Measurements from ENCODE around the gene MYH11.
A peak's percentile ranks its signal among the peaks of the same experiment; 100 is the strongest.

The MYH11 gene

DNA sequence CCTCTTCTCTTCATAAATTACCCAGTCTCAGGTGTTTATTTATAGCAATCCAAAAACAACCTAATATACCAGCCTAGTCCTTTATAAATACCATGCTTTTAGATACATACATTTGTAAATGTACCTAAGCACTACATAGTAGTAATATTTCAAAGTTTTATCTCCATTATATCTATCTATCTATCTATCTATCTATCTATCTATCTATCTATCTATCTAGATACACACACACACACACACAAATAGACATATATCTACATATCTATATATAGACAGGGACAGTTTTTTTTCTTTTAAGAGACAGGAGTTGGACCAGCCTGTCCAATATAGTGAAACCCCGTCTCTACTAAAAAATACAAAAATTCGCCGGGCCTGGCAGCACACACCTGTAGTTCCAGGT lies 25.7 kb upstream of the MYH11 start:
- no CpG with 5 or more reads among the region's 3 CpGs for WGBS (ENCODE audit: extremely low coverage, insufficient coverage, low lambda C conversion rate)
- Histone ChIP-seq H3K4me3 (ENCODE audit: low read length) (no peak overlapping the region), H3K79me2 (ENCODE audit: control insufficient read depth, insufficient read depth, low read length) (peaks cover 16% of the 10 kb centered on the region)

DNA sequence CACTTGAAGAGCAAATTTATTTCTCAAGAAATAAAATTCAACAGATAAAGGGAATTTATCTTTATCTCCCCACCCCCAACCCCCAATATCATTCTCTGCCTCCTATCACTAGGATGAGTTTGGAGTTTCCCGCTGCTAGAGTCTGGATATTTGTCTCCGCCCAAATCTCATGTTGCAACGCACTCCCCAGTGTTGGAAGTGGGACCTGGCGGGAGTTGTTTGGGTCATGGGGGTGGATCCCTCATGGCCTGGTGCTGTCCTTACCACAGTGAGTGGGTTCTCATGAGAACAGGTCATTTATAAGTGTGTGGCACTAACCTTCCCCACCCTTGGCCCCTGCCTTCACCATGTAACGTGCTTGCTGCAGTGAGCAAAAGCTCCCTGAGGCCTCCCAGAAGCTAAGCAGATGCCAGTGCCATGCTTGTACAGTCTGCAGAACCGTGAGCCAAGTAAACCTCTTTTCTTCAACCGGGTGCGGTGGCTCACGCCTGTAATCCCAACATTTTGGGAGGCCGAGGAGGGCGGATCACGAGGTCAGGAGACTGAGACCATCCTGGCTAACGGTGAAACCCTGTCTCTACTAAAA lies 25.1 kb upstream of the MYH11 start:
- no peak overlapping the region for H3K56ac ChIP-seq (ENCODE audit: low read length)
- peaks cover 5% of the 10 kb centered on the region for H3K36me3 ChIP-seq (ENCODE audit: control insufficient read depth, insufficient read depth, low read length)
- no peaks in the 10 kb centered on the region for H3K27me3 ChIP-seq (ENCODE audit: insufficient read depth, low read length, poor library complexity)
- H2BK15ac ChIP-seq (replicated peaks; ENCODE audit: low read depth): no peak overlapping the region
- peaks cover 9% of the 10 kb centered on the region for H3K79me2 ChIP-seq (ENCODE audit: control insufficient read depth, insufficient read depth, low read length)
- no peak for DNase-seq
- no peak overlapping the region for H3K9ac ChIP-seq (ENCODE audit: low read length)
- H3K4ac ChIP-seq (ENCODE audit: low read depth, low read length): no peak overlapping the region
- no peak overlapping the region for H2AK5ac ChIP-seq (ENCODE audit: low read length)
- no peak overlapping the region for H4K5ac ChIP-seq (ENCODE audit: low read length)
- H3K79me1 ChIP-seq (ENCODE audit: low read length): peaks cover 5% of the 10 kb centered on the region
- no peak overlapping the region for H3K27ac ChIP-seq (ENCODE audit: low read depth, low read length)
- H3K18ac ChIP-seq (ENCODE audit: low read length): no peak overlapping the region
- H3K4me1 ChIP-seq (ENCODE audit: control insufficient read depth, low read depth, low read length): no peaks in the 10 kb centered on the region
- H3K4me3 ChIP-seq (ENCODE audit: low read length): no peak overlapping the region
- H2BK120ac ChIP-seq (ENCODE audit: low read depth, low read length): no peak overlapping the region
- H3K4me2 ChIP-seq (ENCODE audit: low read length): no peak overlapping the region
- H4K8ac ChIP-seq (ENCODE audit: low read depth, low read length): no peak overlapping the region
- WGBS (ENCODE audit: extremely low coverage, insufficient coverage, low lambda C conversion rate): no CpG with 5 or more reads among the region's 13 CpGs
- H2BK5ac ChIP-seq (ENCODE audit: low read length): no peak overlapping the region
- no peak overlapping the region for H3K23ac ChIP-seq (ENCODE audit: low read length)

More for the DNA sequence above, 25.7 kb upstream of the MYH11 start:
- H3K56ac ChIP-seq (ENCODE audit: low read length): no peak overlapping the region
- H4K8ac ChIP-seq (ENCODE audit: low read depth, low read length): no peak overlapping the region
- H4K5ac ChIP-seq (ENCODE audit: low read length): no peak overlapping the region
- H3K4ac ChIP-seq (ENCODE audit: low read depth, low read length): no peak overlapping the region
- peaks cover 5% of the 10 kb centered on the region for H3K36me3 ChIP-seq (ENCODE audit: control insufficient read depth, insufficient read depth, low read length)
- no peak overlapping the region for H2BK5ac ChIP-seq (ENCODE audit: low read length)
- H3K79me1 ChIP-seq (ENCODE audit: low read length): peaks cover 8% of the 10 kb centered on the region
- no peak overlapping the region for H3K27ac ChIP-seq (ENCODE audit: low read depth, low read length)
- H3K9ac ChIP-seq (ENCODE audit: low read length): no peak overlapping the region
- no peak overlapping the region for H3K23ac ChIP-seq (ENCODE audit: low read length)
- H2AK5ac ChIP-seq (ENCODE audit: low read length): no peak overlapping the region
- no peak overlapping the region for H3K18ac ChIP-seq (ENCODE audit: low read length)
- no peak overlapping the region for H3K4me2 ChIP-seq (ENCODE audit: low read length)
- no peaks in the 10 kb centered on the region for H3K4me1 ChIP-seq (ENCODE audit: control insufficient read depth, low read depth, low read length)
- no peaks in the 10 kb centered on the region for H3K27me3 ChIP-seq (ENCODE audit: insufficient read depth, low read length, poor library complexity)
- no peak overlapping the region for H2BK15ac ChIP-seq (replicated peaks; ENCODE audit: low read depth)
- no peak overlapping the region for H2BK120ac ChIP-seq (ENCODE audit: low read depth, low read length)
- DNase-seq: no peak

DNA sequence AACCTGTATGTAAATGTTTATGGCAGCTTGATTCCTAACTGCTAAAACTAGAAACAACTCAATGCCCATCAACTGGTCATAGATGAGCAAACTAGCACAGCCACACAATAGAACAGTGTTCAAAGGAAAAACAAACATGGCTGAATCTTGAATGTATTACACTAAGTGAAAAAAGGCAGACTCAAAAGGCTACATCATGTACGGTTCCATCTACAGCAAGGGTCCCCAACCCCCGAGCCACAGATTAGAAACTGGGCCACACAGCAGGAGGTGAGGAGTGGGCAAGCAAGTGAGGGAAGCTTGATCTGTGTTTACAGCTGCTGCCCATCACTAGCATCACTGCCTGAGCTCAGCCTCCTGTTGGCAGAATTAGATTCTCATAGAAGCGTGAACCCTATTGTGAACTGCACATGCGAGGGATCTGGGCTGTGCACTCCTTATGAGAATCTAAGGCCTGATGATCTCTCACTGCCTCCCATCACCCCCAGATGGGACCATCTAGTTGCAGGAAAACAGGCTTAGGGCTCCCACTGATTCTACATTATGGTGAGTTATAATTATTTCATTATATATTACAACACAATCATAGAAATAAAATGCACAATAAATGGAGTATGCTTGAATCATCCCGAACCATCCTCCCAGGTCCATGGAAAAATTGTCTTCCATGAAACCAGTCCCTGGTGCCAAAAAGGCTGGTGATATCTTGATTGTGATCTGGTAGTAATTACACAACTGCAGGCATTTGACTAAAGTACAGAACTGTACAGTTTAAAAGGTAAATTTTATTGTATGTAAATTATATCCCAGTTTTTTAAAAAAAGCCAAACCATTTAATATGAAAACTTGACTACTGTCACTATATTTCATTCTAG lies 23.8 kb upstream of the MYH11 start:
- Histone ChIP-seq H3K18ac (ENCODE audit: low read length) (no peak overlapping the region), H3K27ac (ENCODE audit: low read depth, low read length) (no peak overlapping the region), H3K27me3 (ENCODE audit: insufficient read depth, low read length, poor library complexity) (no peaks in the 10 kb centered on the region), H4K8ac (ENCODE audit: low read depth, low read length) (peak overlapping the region; percentile 65), H4K5ac (ENCODE audit: low read length) (no peak overlapping the region), H3K79me1 (ENCODE audit: low read length) (peaks cover 2% of the 10 kb centered on the region), H2BK15ac (replicated peaks; ENCODE audit: low read depth) (no peak overlapping the region), H2BK5ac (ENCODE audit: low read length) (no peak overlapping the region), H3K4me2 (ENCODE audit: low read length) (no peak overlapping the region), H3K4me1 (ENCODE audit: control insufficient read depth, low read depth, low read length) (no peaks in the 10 kb centered on the region), H3K79me2 (ENCODE audit: control insufficient read depth, insufficient read depth, low read length) (peaks cover 1% of the 10 kb centered on the region), H3K4ac (ENCODE audit: low read depth, low read length) (no peak overlapping the region), H2AK5ac (ENCODE audit: low read length) (no peak overlapping the region), H3K36me3 (ENCODE audit: control insufficient read depth, insufficient read depth, low read length) (peaks cover 5% of the 10 kb centered on the region), H3K56ac (ENCODE audit: low read length) (no peak overlapping the region), H2BK120ac (ENCODE audit: low read depth, low read length) (no peak overlapping the region), H3K4me3 (ENCODE audit: low read length) (no peak overlapping the region), H3K23ac (ENCODE audit: low read length) (no peak overlapping the region), H3K9ac (ENCODE audit: low read length) (no peak overlapping the region)
- WGBS (ENCODE audit: extremely low coverage, insufficient coverage, low lambda C conversion rate): no CpG with 5 or more reads among the region's 5 CpGs
- DNase-seq: no peak

DNA sequence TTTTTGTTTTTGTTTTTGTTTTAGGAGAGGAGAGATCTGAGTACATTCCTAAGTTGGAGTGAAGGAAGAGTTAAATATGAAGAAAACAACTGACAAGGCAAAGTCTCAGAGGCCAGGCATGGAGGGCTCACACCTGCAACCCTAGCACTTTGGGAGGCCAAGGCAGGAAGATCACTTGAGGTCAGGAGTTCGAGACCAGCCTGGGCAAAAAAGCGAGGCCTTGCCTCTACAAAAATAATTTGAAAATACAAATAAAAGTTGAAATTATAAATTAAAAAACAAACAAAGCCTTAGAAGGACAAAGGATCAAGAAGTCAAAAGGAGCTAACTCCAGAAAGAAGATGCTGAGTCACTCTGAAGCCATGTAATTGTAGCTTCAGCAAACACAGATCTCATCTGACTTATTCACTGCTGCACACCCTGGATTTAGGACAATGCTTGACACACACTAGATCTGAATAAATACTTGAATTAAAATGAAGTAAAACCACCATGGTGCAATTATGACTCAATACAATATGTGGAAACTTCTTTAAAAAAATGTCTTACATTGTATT lies 22.5 kb upstream of the MYH11 start:
- Histone ChIP-seq H2BK120ac (ENCODE audit: low read depth, low read length) (no peak overlapping the region), H3K79me1 (ENCODE audit: low read length) (peaks cover 2% of the 10 kb centered on the region), H3K18ac (ENCODE audit: low read length) (no peak overlapping the region), H2BK5ac (ENCODE audit: low read length) (no peak overlapping the region), H3K56ac (ENCODE audit: low read length) (no peak overlapping the region), H2BK15ac (replicated peaks; ENCODE audit: low read depth) (no peak overlapping the region), H4K8ac (ENCODE audit: low read depth, low read length) (no peak overlapping the region), H3K36me3 (ENCODE audit: control insufficient read depth, insufficient read depth, low read length) (peaks cover 5% of the 10 kb centered on the region), H3K27ac (ENCODE audit: low read depth, low read length) (no peak overlapping the region), H3K4me1 (ENCODE audit: control insufficient read depth, low read depth, low read length) (no peaks in the 10 kb centered on the region), H3K4me3 (ENCODE audit: low read length) (no peak overlapping the region), H3K9ac (ENCODE audit: low read length) (no peak overlapping the region), H2AK5ac (ENCODE audit: low read length) (no peak overlapping the region), H3K23ac (ENCODE audit: low read length) (no peak overlapping the region), H3K79me2 (ENCODE audit: control insufficient read depth, insufficient read depth, low read length) (no peaks in the 10 kb centered on the region), H4K5ac (ENCODE audit: low read length) (no peak overlapping the region), H3K4me2 (ENCODE audit: low read length) (no peak overlapping the region), H3K27me3 (ENCODE audit: insufficient read depth, low read length, poor library complexity) (no peaks in the 10 kb centered on the region), H3K4ac (ENCODE audit: low read depth, low read length) (no peak overlapping the region)
- DNase-seq: no peak
- WGBS (ENCODE audit: extremely low coverage, insufficient coverage, low lambda C conversion rate): no CpG with 5 or more reads among the region's 2 CpGs

DNA sequence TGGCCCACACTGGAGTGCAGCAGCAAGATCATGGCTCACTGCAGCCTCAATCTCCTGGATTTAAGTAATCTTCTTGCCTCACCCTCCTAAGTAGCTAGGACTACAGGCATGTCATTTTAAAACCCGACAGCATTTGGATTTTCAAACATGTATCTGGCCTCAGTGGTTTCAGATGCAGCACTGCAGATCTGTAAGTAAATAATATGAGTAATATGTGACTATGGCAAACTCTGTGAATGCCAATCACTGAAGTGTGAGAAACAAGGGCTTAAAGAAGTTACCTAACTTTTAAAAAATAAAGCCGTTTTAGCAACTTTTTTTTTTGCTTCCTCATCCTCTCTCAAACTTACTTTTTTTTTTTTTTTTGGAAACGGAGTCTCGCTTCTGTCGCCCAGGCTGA lies 19.7 kb upstream of the MYH11 start:
- no peak overlapping the region for H4K8ac ChIP-seq (ENCODE audit: low read depth, low read length)
- H3K4me2 ChIP-seq (ENCODE audit: low read length): no peak overlapping the region
- no peak overlapping the region for H3K18ac ChIP-seq (ENCODE audit: low read length)
- H3K36me3 ChIP-seq (ENCODE audit: control insufficient read depth, insufficient read depth, low read length): peaks cover 2% of the 10 kb centered on the region
- H3K79me1 ChIP-seq (ENCODE audit: low read length): peaks cover 2% of the 10 kb centered on the region
- H3K56ac ChIP-seq (ENCODE audit: low read length): no peak overlapping the region
- H4K5ac ChIP-seq (ENCODE audit: low read length): no peak overlapping the region
- H3K9ac ChIP-seq (ENCODE audit: low read length): no peak overlapping the region
- WGBS (ENCODE audit: extremely low coverage, insufficient coverage, low lambda C conversion rate): no CpG with 5 or more reads among the region's 5 CpGs
- H2BK120ac ChIP-seq (ENCODE audit: low read depth, low read length): no peak overlapping the region
- no peaks in the 10 kb centered on the region for H3K4me1 ChIP-seq (ENCODE audit: control insufficient read depth, low read depth, low read length)
- H2BK15ac ChIP-seq (replicated peaks; ENCODE audit: low read depth): no peak overlapping the region
- H3K4ac ChIP-seq (ENCODE audit: low read depth, low read length): no peak overlapping the region
- no peak overlapping the region for H2AK5ac ChIP-seq (ENCODE audit: low read length)
- H3K23ac ChIP-seq (ENCODE audit: low read length): no peak overlapping the region
- H3K4me3 ChIP-seq (ENCODE audit: low read length): no peak overlapping the region
- no peaks in the 10 kb centered on the region for H3K79me2 ChIP-seq (ENCODE audit: control insufficient read depth, insufficient read depth, low read length)
- H2BK5ac ChIP-seq (ENCODE audit: low read length): no peak overlapping the region
- no peak for DNase-seq
- no peak overlapping the region for H3K27ac ChIP-seq (ENCODE audit: low read depth, low read length)
- no peaks in the 10 kb centered on the region for H3K27me3 ChIP-seq (ENCODE audit: insufficient read depth, low read length, poor library complexity)
